Liver (tissue), 9 donors: ENCODE results near the gene ARHGEF4. TPM values are rescaled to one million over a fixed set of nuclear protein-coding genes. Genes with fewer than 3 reads are reported as not detected.

ENCODE experiments used
- DNase-seq: peaks from one replicate; pipeline ENCODE4 v3.0.0-alpha.2; 2017; ENCODE audit warnings: low spot score
- H3K27ac ChIP-seq, 2 donors: one replicate each; pipeline ENCODE4 v1.7.0; 2013; ENCODE audit warnings: inconsistent platforms in 2 of 2, low read length in 2 of 2, control low read depth in 1 of 2, low read depth in 1 of 2, mild to moderate bottlenecking in 1 of 2
- H3K27me3 ChIP-seq, 4 donors: one replicate each; pipeline versions ENCODE4 v1.6.1 to v1.7.0; 2013; ENCODE audit warnings: low read length in 3 of 4, inconsistent platforms in 1 of 4, mild to moderate bottlenecking in 1 of 4, moderate library complexity in 1 of 4; ENCODE audit not compliant: control insufficient read depth in 4 of 4, insufficient read depth in 4 of 4
- H3K36me3 ChIP-seq, 4 donors: one replicate each; pipeline versions ENCODE4 v1.6.1 to v1.7.0; 2013; ENCODE audit warnings: low read length in 3 of 4, mild to moderate bottlenecking in 3 of 4, low read depth in 1 of 4, moderate library complexity in 1 of 4; ENCODE audit not compliant: control insufficient read depth in 4 of 4, insufficient read depth in 3 of 4
- H3K4me1 ChIP-seq, 4 donors: one replicate each; pipeline versions ENCODE4 v1.6.1 to v1.7.0; 2013; ENCODE audit warnings: low read length in 3 of 4, mild to moderate bottlenecking in 3 of 4, moderate library complexity in 1 of 4; ENCODE audit not compliant: control insufficient read depth in 4 of 4, insufficient read depth in 4 of 4
- H3K4me3 ChIP-seq, 3 donors: one replicate each; pipeline versions ENCODE4 v1.6.1 to v1.7.0; 2013; ENCODE audit warnings: low read length in 3 of 3, control low read depth in 1 of 3, low read depth in 1 of 3, mild to moderate bottlenecking in 1 of 3
- H3K9ac ChIP-seq, 2 donors: one replicate each; pipeline ENCODE4 v1.7.0; 2013; ENCODE audit warnings: low read length in 2 of 2, mild to moderate bottlenecking in 2 of 2, moderate library complexity in 2 of 2, control low read depth in 1 of 2, low read depth in 1 of 2
- H3K9me3 ChIP-seq, 4 donors: one replicate each; pipeline versions ENCODE4 v1.6.1 to v1.7.0; 2013; ENCODE audit warnings: low read length in 3 of 4; ENCODE audit not compliant: control insufficient read depth in 4 of 4
- EGR1 ChIP-seq, 2 donors: IDR thresholded peaks; 2 replicates each; pipeline ENCODE4 v1.6.1; 2016 to 2018; ENCODE audit warnings: antibody characterized with exemption in 2 of 2, low read depth in 2 of 2
- FOXA1 ChIP-seq: IDR thresholded peaks from 2 replicates; pipeline ENCODE4 v1.6.1; 2016; ENCODE audit warnings: antibody characterized with exemption
- FOXA2 ChIP-seq: IDR thresholded peaks from 2 replicates; pipeline ENCODE4 v1.6.1; 2016; ENCODE audit warnings: antibody characterized with exemption
- GABPA ChIP-seq, 2 donors: IDR thresholded peaks in 1 of 2; conservative IDR thresholded peaks in 1 of 2; 2 replicates each; pipeline ENCODE4 v1.6.1; 2016; ENCODE audit warnings: antibody characterized with exemption in 2 of 2, mild to moderate bottlenecking in 1 of 2, moderate library complexity in 1 of 2
- HNF4A ChIP-seq, 2 donors: conservative IDR thresholded peaks; 2 replicates each; pipeline ENCODE4 v1.6.1; 2016; ENCODE audit warnings: antibody characterized with exemption in 2 of 2, mild to moderate bottlenecking in 2 of 2
- NR2F2 ChIP-seq: IDR thresholded peaks from 2 replicates; pipeline ENCODE4 v1.6.1; 2016; ENCODE audit warnings: antibody characterized with exemption
- RAD21 ChIP-seq, 2 donors: IDR thresholded peaks; 2 replicates each; pipeline ENCODE4 v1.6.1; 2016; ENCODE audit warnings: antibody characterized with exemption in 2 of 2, mild to moderate bottlenecking in 2 of 2
- RXRA ChIP-seq, 2 donors: IDR thresholded peaks; 2 replicates each; pipeline ENCODE4 v1.6.1; 2017 to 2018; ENCODE audit warnings: antibody characterized with exemption in 2 of 2, mild to moderate bottlenecking in 1 of 2
- SP1 ChIP-seq: IDR thresholded peaks from 2 replicates; pipeline ENCODE4 v1.6.1; 2018; ENCODE audit warnings: antibody characterized with exemption, mild to moderate bottlenecking
- TAF1 ChIP-seq: conservative IDR thresholded peaks from 2 replicates; pipeline ENCODE4 v1.6.1; 2016; ENCODE audit warnings: antibody characterized with exemption, mild to moderate bottlenecking
- YY1 ChIP-seq: IDR thresholded peaks from 2 replicates; pipeline ENCODE4 v1.6.1; 2016; ENCODE audit warnings: antibody characterized with exemption, mild to moderate bottlenecking
- WGBS: extraction: QIAGEN DNeasy Blood & Tissue Kit; methylation state at CpG from one replicate; pipeline ENCODE4 v1.1.7; 2013; 5-methylcytosine and 5-hydroxymethylcytosine counted together
- polyA plus RNA-seq, 2 donors: library from polyadenylated mRNA; stranded (reverse) in 1 of 2; unstranded in 1 of 2; fragments of 200-250 nt in 1 of 2; fragments of >200 nt in 1 of 2; fragmentation: Nextera tagmentation in 1 of 2; extraction: Ambion mirVana in 1 of 2; gene quantifications; one replicate each; pipeline versions ENCODE4 v1.2.1 to v1.2.3, GENCODE V29; 2013 to 2015
- total RNA-seq, 2 donors: library from RNA; depleted of rRNA; stranded (reverse); fragments of >200 nt; gene quantifications; one replicate each; pipeline ENCODE4 v1.2.3, GENCODE V29; 2014
- TF ChIP-seq, protein P1 (sequence below): IDR thresholded peaks from 2 replicates; pipeline ENCODE4 v1.6.1; 2016; ENCODE audit warnings: antibody characterized with exemption
- TF ChIP-seq, protein P2 (sequence below): IDR thresholded peaks from 2 replicates; pipeline ENCODE4 v1.6.1; 2016; ENCODE audit warnings: antibody characterized with exemption, mild to moderate bottlenecking
- TF ChIP-seq, protein P3 (sequence below): IDR thresholded peaks from 2 replicates; pipeline ENCODE4 v1.6.1; 2016; ENCODE audit warnings: antibody characterized with exemption
- TF ChIP-seq, protein P4 (sequence below): IDR thresholded peaks from 2 replicates; pipeline ENCODE4 v1.6.1; 2016; ENCODE audit warnings: antibody characterized with exemption
- TF ChIP-seq, protein P5 (sequence below): fragments of 150-350 bp; IDR thresholded peaks from 2 replicates; pipeline ENCODE4 v1.5.1; 2017; ENCODE audit warnings: improper control_type of control experiment, low read depth, low read length; ENCODE audit not compliant: missing input control
- donor health status: healthy.
- donor health status: healthy.
- donor health status: healthy.
- donor health status: healthy.
- donor health status: healthy.

ARHGEF4 gene
- total and polyA plus RNA-seq, 4 donors = 0.08 TPM; not detected in 2

DNA sequence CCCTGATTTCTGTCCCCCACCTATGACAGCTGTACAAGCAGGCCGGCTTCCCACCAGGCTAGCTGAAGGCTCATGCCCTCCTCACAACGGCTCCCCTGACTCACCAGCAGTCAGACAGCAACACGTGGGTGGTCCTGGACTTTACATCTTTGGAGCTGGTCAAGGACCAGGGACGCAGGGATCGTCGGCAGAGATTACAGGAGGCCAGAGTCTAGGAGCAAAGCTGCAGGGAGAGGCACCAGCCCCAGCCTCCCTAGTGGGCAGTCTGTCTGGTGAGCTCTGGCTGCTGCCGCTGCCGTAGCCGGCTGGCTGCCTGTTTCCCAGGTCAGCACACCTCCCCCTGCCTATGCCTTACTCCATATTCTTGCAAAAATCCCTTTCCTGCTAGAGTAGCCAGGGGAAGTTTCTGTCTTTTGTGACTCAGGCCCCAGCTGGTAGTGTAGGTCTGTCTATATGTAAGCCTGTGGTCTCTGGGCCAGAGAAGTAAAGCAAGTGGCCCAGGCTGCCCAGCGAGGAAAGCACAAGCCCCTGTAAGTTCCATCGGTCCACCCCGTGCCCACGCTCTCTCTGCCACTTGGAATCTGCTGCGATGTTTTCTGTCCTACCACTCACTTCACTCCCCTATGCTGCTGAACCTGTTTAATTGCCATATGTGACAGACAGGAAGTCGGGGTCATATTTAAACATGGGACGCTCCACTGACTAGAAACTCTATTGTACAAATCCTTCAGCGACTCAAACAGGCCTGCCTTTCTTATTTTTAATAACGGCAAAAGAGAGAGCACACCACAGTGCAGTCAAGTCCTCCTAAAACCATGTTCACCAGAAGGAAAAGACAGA is 2.4 kb upstream of the ARHGEF4 start (continued):
- no peak for TF ChIP-seq FOXA2
- TF ChIP-seq, protein P1, sequence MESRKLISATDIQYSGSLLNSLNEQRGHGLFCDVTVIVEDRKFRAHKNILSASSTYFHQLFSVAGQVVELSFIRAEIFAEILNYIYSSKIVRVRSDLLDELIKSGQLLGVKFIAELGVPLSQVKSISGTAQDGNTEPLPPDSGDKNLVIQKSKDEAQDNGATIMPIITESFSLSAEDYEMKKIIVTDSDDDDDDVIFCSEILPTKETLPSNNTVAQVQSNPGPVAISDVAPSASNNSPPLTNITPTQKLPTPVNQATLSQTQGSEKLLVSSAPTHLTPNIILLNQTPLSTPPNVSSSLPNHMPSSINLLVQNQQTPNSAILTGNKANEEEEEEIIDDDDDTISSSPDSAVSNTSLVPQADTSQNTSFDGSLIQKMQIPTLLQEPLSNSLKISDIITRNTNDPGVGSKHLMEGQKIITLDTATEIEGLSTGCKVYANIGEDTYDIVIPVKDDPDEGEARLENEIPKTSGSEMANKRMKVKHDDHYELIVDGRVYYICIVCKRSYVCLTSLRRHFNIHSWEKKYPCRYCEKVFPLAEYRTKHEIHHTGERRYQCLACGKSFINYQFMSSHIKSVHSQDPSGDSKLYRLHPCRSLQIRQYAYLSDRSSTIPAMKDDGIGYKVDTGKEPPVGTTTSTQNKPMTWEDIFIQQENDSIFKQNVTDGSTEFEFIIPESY = no peak

DNA sequence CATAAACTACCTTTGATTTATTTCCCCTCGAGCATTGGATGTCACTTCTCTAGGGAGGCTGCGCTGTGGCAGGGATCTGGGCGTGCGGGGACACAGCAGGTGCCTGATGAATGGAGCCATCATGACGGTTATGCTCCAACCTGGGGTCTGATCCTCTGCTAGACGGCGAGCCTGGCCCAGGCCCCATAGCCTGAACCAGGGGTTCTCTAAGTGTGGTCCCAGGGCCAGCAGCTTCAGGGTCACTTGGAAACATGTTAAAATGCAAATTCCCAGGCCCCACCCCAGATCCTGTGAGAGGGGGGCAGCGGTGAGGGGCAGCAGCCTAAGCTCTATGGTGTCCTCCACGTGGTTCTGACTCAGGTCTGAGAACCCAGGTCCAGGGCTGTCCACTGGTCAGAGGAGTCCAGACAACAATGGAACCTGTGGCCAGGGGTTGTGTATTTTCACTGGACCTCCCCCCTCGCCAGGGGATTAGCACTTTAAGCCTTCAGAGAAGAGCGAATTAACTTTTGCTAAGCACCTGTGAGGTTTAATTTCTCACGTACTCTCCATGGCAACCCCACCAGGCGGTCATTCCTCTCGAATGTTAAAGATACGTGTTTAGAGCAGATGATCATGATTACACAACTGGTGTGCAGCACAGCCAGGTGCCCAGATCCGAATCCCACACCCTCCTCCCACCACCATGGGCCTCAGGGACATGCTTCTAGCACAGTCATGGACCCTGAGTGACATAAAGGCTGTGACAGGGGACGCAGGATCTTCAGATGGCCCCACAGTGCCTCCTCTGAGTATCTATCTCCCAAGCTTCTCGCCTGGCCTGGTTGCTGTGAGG is 1.6 kb upstream of the ARHGEF4 start:
- Histone ChIP-seq H3K27ac (no peak overlapping the region), H3K9me3 (no peaks in the 10 kb centered on the region), H3K9ac (no peak overlapping the region), H3K27me3 (peaks cover 0 to 25% (median 2%) of the 10 kb centered on the region in 4 donors), H3K36me3 (no peaks in the 10 kb centered on the region), H3K4me1 (peaks cover 0 to 7% (median 3%) of the 10 kb centered on the region in 4 donors), H3K4me3 (no peak overlapping the region)
- TF ChIP-seq RXRA (IDR thresholded peaks at IDR 0.05) (no peak), FOXA1 (no peak), GABPA (IDR thresholded peaks at IDR 0.05 in 1 of 2, conservative IDR thresholded peaks at IDR 0.05 in 1 of 2) (no peak), YY1 (no peak), RAD21 (IDR thresholded peaks at IDR 0.05) (no peak), EGR1 (IDR thresholded peaks at IDR 0.05; ENCODE audit: low read depth in 2 of 2) (no peak), HNF4A (conservative IDR thresholded peaks at IDR 0.05) (no peak), TAF1 (no peak), SP1 (no peak), NR2F2 (no peak)
- TF ChIP-seq, protein P2, sequence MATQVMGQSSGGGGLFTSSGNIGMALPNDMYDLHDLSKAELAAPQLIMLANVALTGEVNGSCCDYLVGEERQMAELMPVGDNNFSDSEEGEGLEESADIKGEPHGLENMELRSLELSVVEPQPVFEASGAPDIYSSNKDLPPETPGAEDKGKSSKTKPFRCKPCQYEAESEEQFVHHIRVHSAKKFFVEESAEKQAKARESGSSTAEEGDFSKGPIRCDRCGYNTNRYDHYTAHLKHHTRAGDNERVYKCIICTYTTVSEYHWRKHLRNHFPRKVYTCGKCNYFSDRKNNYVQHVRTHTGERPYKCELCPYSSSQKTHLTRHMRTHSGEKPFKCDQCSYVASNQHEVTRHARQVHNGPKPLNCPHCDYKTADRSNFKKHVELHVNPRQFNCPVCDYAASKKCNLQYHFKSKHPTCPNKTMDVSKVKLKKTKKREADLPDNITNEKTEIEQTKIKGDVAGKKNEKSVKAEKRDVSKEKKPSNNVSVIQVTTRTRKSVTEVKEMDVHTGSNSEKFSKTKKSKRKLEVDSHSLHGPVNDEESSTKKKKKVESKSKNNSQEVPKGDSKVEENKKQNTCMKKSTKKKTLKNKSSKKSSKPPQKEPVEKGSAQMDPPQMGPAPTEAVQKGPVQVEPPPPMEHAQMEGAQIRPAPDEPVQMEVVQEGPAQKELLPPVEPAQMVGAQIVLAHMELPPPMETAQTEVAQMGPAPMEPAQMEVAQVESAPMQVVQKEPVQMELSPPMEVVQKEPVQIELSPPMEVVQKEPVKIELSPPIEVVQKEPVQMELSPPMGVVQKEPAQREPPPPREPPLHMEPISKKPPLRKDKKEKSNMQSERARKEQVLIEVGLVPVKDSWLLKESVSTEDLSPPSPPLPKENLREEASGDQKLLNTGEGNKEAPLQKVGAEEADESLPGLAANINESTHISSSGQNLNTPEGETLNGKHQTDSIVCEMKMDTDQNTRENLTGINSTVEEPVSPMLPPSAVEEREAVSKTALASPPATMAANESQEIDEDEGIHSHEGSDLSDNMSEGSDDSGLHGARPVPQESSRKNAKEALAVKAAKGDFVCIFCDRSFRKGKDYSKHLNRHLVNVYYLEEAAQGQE = no peak
- TF ChIP-seq, protein P3, sequence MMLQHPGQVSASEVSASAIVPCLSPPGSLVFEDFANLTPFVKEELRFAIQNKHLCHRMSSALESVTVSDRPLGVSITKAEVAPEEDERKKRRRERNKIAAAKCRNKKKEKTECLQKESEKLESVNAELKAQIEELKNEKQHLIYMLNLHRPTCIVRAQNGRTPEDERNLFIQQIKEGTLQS = no peak
- TF ChIP-seq, protein P1 = no peak
- TF ChIP-seq, protein P4, sequence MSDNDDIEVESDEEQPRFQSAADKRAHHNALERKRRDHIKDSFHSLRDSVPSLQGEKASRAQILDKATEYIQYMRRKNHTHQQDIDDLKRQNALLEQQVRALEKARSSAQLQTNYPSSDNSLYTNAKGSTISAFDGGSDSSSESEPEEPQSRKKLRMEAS = no peak
- TF ChIP-seq, protein P5, sequence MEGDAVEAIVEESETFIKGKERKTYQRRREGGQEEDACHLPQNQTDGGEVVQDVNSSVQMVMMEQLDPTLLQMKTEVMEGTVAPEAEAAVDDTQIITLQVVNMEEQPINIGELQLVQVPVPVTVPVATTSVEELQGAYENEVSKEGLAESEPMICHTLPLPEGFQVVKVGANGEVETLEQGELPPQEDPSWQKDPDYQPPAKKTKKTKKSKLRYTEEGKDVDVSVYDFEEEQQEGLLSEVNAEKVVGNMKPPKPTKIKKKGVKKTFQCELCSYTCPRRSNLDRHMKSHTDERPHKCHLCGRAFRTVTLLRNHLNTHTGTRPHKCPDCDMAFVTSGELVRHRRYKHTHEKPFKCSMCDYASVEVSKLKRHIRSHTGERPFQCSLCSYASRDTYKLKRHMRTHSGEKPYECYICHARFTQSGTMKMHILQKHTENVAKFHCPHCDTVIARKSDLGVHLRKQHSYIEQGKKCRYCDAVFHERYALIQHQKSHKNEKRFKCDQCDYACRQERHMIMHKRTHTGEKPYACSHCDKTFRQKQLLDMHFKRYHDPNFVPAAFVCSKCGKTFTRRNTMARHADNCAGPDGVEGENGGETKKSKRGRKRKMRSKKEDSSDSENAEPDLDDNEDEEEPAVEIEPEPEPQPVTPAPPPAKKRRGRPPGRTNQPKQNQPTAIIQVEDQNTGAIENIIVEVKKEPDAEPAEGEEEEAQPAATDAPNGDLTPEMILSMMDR = no peak
- no peak for DNase-seq
- WGBS = 84% methylated on average over 18 of the region's 18 CpGs
